SU-DHL-6 (cell line): ENCODE measurements around the gene CHRNA7.
"Not testable (repeated sequence)": the region's sequence is repeated elsewhere in the genome, so short reads cannot be mapped to it uniquely, and the experiment has no call there.

Experiments
- EZH2phosphoT487 ChIP-seq: fragments of 200-600 bp; sonication (generic), shearing (Covaris generic); conservative IDR thresholded peaks from 2 replicates; pipeline ENCODE4 v1.6.1; 2018; ENCODE audit warnings: mild to moderate bottlenecking, antibody characterized with exemption, low read length, moderate library complexity, mixed read lengths
- TF ChIP-seq, protein P1 (sequence below): fragments of 200-600 bp; sonication (generic); IDR thresholded peaks from one replicate; pipeline ENCODE4 v1.5.1; 2017; ENCODE audit warnings: antibody characterized with exemption, mild to moderate bottlenecking, low read length, moderate library complexity; ENCODE audit not compliant: insufficient read depth, poor library complexity, severe bottlenecking

DNA sequence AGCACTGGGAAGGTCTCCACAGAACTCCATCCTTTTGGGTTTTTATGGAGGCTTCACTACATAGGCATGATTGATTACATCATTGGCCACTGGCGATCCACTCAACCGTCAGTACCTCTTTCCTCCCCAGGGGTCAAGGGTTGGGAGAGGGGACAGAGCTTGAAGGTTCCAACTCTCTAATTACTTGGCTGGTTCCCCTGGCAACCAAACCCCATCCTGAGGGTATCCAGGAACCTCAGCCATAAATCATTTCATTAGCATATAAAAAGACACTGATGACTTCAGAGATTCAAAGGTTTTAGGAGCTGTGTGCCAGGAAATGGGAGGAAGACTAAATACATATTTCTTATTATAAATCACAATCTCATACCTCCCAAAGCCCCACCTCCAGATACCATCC is 131.8 kb downstream of the CHRNA7 start:
- TF ChIP-seq, protein P1, sequence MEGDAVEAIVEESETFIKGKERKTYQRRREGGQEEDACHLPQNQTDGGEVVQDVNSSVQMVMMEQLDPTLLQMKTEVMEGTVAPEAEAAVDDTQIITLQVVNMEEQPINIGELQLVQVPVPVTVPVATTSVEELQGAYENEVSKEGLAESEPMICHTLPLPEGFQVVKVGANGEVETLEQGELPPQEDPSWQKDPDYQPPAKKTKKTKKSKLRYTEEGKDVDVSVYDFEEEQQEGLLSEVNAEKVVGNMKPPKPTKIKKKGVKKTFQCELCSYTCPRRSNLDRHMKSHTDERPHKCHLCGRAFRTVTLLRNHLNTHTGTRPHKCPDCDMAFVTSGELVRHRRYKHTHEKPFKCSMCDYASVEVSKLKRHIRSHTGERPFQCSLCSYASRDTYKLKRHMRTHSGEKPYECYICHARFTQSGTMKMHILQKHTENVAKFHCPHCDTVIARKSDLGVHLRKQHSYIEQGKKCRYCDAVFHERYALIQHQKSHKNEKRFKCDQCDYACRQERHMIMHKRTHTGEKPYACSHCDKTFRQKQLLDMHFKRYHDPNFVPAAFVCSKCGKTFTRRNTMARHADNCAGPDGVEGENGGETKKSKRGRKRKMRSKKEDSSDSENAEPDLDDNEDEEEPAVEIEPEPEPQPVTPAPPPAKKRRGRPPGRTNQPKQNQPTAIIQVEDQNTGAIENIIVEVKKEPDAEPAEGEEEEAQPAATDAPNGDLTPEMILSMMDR: not testable (repeated sequence)
- TF ChIP-seq EZH2phosphoT487: not testable (repeated sequence)
